ENCODE measurements around the gene ANKRD40.
A peak's percentile ranks its signal among the peaks of the same experiment; 100 is the strongest.

Gene ANKRD40

DNA sequence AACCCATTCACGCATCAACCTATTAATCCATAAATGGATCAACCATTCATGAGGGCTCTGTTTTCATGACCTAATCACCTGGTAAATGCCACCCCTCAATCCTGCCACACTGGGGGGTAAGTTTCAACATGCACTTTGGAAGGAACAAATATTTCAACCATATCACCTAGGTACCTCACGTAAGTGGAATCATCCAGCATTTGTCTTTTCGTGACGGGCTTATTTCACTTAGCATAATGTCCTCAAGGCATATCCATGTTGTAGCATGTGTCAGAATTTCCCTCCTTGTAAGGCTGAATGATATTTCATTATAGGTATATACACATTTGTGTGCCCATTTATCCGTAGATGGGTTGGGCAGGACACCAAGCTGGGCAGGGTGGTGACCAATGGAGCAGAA lies 35.6 kb downstream of the ANKRD40 start:
- DNase-seq (ENCODE audit: low read depth in 2 of 3, low spot score in 1 of 3), result no peak

- DNase-seq (ENCODE audit: low read depth in 2 of 3, low spot score in 1 of 3), result no peak
These were observed 38.7 kb downstream of the ANKRD40 start for GRCh38 chr17:50668838-50669581.

DNA sequence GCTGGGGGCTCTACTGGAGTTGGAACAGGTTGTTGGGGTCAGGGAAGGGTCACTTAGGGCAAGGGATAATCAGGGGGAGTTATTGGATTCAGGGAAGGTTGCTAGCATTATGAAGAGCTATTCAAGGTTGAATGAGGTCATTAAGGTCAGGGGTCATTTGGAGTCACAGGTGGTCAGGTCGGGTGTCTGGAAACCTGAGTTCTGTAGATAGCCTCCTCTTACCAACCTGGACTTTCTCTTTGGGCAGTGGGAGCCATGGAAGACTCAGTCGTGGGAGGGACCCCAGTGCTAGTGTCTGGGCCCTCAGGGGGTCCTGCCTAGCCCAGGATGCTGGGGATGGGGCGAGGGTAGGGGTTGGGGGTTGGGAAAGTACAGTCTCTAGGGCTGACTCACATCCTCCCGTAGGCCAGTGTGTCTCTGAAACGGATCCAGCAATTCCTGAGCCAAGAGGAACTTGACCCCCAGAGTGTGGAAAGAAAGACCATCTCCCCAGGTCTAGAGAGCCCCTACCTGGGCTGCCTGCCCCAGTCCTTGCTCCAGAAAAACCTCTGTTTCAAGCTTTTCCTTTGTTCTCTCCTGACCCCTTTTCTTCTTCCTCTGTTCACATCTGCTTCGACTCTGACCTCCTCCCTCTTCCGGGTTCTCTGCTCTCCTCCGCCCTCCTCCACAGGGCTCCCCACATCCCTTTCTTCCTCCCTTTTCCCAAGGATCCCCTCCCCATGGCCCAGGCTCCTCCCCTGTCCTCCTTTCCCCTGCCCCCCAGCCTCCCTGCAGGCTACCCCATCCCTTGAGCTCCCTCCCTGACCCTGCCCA lies 39.5 kb downstream of the ANKRD40 start:
- no peak for DNase-seq (ENCODE audit: low read depth in 2 of 3, low spot score in 1 of 3)

DNA sequence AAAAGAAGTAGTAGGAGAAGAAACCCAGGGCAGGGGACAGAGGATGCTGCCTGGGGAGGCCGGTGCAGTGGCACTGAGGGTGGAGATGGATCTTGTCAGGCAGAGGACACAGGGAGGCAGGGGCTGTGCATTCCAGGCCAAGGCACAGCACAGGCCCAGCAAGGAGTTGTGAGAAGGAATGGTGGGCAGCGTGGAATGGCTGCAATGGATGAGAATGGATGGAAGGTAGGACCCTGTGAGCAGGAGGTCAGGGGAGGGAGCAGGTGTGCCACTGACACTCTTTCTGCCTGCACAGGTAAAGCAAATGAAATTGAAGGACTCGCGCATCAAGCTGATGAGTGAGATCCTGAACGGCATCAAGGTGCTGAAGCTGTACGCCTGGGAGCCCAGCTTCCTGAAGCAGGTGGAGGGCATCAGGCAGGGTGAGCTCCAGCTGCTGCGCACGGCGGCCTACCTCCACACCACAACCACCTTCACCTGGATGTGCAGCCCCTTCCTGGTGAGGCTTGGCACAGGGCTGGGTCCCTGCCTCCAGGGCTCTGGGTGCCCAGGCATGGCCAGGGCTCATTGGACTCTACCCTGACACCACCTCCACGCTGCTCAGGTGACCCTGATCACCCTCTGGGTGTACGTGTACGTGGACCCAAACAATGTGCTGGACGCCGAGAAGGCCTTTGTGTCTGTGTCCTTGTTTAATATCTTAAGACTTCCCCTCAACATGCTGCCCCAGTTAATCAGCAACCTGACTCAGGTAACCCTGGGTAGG lies 40.3 kb downstream of the ANKRD40 start:
- DNase-seq (ENCODE audit: low read depth in 2 of 3, low spot score in 1 of 3), result no peak

DNA sequence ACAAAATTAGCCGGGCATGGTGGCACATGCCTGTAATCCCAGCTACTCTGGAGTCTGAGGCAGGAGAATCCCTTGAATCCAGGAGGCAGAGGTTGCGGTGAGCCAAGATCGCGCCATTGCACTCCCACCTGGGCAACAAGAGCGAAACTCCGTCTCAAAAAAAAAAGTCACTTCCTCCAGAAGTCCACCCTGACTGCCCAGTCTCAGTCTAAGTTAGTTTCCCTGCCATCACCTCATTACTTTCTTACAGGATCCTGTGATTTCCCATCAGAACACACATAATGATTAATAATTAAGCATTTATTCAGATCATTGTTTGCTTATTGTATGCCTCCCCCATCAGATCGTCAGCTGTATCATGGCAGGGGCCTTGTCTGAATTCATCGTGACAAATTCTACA lies 41.4 kb downstream of the ANKRD40 start:
- DNase-seq (ENCODE audit: low read depth in 2 of 3, low spot score in 1 of 3), result no peak

GRCh38 chr17:50665838-50666237 lies 41.9 kb downstream of the ANKRD40 start:
- DNase-seq (ENCODE audit: low read depth in 2 of 3, low spot score in 1 of 3), result no peak

DNA sequence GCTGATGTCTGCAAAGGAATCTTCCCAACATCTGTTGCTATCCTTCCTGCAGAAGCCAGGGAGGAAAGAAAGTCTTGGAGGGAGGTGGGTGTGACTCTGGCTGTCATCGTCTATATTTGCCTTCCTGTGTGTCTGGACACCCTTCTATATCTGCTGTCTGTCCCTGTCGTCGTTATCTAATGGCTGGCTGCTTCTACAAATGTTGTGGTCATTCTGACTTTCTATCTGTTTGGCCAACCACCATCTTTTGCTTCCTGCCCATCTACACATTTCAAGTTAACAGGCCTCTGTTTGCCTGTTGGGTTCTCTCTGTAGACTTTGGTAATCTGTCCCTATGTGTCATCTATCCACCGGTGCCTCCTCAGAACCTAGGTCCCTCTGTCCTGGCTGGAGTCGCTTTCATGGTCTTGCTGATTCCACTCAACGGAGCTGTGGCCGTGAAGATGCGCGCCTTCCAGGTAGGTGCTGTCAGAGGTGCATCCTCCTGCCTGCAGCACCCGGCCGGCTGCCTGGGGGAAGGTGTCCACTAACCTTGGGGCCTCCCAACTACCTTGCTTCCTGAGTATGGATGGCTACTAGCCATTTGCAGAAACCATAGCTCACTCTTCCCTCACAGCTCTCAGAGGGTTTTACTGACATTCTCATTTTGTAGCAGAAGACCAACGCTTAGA lies 42.8 kb downstream of the ANKRD40 start:
- DNase-seq (ENCODE audit: low read depth in 2 of 3, low spot score in 1 of 3), result no peak

GRCh38 chr17:50663812-50664374 lies 43.8 kb downstream of the ANKRD40 start:
- no peak for DNase-seq (ENCODE audit: low read depth in 2 of 3, low spot score in 1 of 3)

GRCh38 chr17:50662632-50663225 lies 45.0 kb downstream of the ANKRD40 start:
- DNase-seq (ENCODE audit: low read depth in 2 of 3, low spot score in 1 of 3), result no peak

DNA sequence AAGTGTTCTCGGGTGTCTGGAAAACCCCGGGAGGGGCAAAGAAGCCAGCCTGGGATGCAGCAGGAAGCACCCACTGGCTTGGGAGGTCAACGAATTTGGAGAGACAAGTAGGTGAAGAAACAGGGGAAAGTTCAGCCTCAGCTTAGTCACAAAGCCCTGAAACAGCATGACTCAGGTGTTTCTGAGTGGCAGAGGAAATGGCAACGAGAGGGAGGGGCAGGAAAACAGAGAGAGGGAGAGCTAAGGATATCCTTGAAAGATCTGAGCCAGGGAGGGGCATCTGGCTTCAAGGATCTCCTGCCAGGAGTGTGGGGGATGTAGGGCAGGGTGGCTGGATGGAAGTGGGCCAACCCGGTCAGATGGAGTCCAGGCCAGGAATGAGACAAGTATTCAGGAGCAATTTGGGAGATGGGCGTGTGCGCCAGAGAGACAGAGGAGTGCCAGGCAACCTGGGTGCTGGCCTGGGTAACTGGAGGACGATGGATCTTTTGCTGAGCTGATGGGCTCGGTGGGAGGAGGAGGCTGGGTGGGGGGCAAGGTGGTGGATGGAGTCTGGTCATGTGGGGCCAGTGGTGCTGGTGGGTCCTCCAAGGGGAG lies 45.8 kb downstream of the ANKRD40 start:
- DNase-seq (ENCODE audit: low read depth in 2 of 3, low spot score in 1 of 3), result peak; percentile 10 to 30 (median 26)

DNA sequence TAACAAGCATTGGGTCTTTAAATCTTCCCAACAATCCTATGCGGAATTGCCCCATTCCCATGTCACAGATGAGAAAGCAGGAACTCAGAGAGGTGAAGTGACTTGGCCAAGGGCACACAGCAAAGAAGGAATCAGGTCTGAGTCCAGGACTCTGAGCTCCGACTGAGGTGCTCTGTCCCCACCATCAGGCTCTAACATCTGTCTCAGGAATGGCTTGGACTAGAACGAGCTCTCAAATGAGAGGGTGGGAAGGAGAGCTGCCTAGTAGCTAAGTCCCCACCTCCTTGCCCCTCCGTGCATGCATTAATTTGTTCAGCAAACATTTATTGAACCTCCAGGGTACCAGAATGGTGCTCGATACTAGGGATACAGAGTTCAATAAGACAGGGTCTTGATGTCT lies 46.4 kb downstream of the ANKRD40 start:
- DNase-seq (ENCODE audit: low read depth in 2 of 3, low spot score in 1 of 3), result no peak

GRCh38 chr17:50660887-50661345 lies 46.8 kb downstream of the ANKRD40 start:
- DNase-seq (ENCODE audit: low read depth in 2 of 3, low spot score in 1 of 3), result no peak

DNA sequence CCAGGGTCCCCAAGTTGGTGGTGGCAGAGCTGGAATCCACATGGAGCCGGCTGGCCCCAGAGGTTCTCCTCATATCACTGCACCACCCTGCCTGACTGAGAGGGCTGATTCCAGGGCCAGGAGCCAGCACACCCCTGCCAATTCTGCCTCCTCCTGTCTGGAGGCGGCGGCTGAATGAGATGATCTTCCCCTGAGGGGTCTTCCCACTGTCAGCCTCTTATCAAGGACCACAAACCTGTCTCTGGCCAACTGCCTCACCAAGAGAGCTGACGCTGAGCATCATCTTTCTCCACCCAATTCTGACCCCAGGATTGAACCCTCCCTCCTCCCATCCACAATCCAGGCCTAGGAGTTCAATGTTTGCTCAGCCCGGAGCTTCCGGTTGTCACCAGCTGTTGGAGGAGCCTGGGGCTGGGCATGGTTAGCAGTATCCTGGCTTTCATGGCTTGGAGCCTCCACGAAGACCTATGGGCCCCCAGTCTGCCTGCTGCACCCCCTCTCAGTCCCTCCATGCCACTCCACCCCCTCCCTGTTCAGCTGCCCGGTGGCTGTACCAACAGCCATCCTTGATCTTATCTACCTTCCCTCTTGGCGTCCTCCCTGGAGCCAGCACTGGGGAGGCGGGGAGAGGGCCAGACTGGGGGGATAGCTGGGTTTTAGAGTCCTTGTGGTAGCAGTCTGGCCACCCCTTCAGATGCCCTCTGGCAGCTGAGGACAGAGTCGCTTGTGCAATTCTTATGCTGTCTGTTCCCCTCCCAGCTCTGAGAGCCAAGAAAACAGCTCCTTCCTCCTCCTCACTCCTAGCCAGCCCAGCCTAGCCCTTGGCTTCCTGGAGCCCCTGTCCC lies 47.5 kb downstream of the ANKRD40 start:
- DNase-seq (ENCODE audit: low read depth in 2 of 3, low spot score in 1 of 3), result no peak

GRCh38 chr17:50659179-50659578 lies 48.5 kb downstream of the ANKRD40 start:
- no peak for DNase-seq (ENCODE audit: low read depth in 2 of 3, low spot score in 1 of 3)

DNA sequence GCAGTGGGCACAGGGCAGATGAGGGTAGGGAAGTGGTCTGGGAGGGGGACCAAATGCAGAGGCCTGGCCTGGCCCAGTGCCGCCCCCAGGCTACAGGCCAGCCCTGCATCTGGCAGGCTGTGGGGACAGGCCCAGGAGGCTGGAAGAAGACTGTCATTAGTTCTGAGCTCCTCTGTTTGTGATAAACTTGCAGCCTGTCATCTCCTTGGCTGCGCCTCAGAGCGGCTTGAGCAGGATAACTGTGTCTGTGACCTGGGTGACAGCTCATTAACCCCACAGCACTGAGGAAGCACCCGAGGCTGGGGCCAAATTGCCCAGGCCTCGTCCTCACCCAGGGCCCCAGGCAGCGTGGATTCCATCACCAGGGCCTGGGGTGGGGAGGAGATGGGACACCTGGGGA lies 49.1 kb downstream of the ANKRD40 start:
- no peak for DNase-seq (ENCODE audit: low read depth in 2 of 3, low spot score in 1 of 3)

DNA sequence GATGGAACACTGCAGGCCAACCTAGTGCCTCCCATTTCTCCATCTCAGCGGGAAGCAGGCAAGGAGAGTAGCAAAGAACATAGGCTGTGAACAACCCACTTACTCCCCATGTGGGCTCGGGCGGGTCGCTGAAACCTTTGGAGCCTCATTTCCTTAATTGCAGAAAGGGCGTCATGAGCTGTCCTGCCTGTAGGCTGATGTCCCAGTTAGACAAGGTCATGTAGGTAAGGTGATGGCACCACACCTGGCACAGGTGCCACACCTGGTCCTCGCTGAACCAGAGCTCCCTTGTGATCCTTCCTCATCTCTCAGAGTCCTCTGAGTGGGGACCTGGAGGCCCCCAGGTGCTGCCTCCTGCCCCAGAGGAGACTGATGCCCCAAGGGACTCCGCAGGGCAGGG lies 50.1 kb downstream of the ANKRD40 start:
- DNase-seq (ENCODE audit: low read depth in 2 of 3, low spot score in 1 of 3), result no peak

- DNase-seq (ENCODE audit: low read depth in 2 of 3, low spot score in 1 of 3), result no peak
These were observed 50.7 kb downstream of the ANKRD40 start for GRCh38 chr17:50657054-50657453.

- no peak for DNase-seq (ENCODE audit: low read depth in 2 of 3, low spot score in 1 of 3)
These were observed 51.2 kb downstream of the ANKRD40 start for GRCh38 chr17:50656509-50656908.

DNA sequence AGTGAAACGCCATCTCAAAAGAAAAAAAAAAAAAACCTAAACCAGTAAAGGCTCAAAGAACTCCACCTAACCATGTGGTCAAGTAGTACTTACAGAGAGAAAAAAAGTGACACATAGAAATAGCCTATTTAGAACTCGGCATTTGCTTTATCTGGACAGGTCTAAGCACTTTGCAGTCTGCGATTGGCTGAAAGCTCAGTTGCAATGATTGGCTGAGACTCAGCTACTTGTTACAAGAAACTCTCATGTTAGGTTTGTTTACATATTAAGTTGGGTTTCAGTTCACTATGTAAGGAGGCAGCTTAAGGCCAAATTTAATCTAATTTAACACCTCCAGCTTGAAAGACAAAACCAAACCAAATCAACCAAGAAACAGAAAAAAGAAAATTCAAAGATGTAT lies 54.0 kb downstream of the ANKRD40 start:
- DNase-seq (ENCODE audit: low read depth in 2 of 3, low spot score in 1 of 3), result no peak

Data from stimulated activated CD4-positive, alpha-beta T cell treated with anti-CD3 and anti-CD28 coated beads, Interleukin-12 subunit alpha, Interleukin-12 subunit beta, amount 100 ng/mL, for 48 hours (primary cell).